Left lobe of liver (tissue), 2 donors: ENCODE results near the gene ZNF524. TPM values are rescaled to one million over a fixed set of nuclear protein-coding genes. Genes with fewer than 3 reads are reported as not detected.
A peak's percentile ranks its signal among the peaks of the same experiment; 100 is the strongest.

Source experiments
- ATAC-seq: fragments of 200-7000 bp; cut with Tn5 transposase; one replicate; pipeline ENCODE4 v1.9.1; 2020; ENCODE audit warnings: mild to moderate bottlenecking, moderate library complexity
- DNase-seq: peaks from one replicate; pipeline ENCODE4 v3.0.0-alpha.2; 2020; ENCODE audit warnings: low spot score
- total RNA-seq: library from RNA; stranded (reverse); gene quantifications from one replicate; pipeline ENCODE4 v1.2.1, GENCODE V29; 2021
- donor health status: DM: no; HTN: no; CAD: no; lungs with moderate emphysema.
- donor health status: DM: no; HTN: yes; CAD: no.

The ZNF524 gene
- total RNA-seq, 1 donor from 2014 or later: 13.2 TPM

DNA sequence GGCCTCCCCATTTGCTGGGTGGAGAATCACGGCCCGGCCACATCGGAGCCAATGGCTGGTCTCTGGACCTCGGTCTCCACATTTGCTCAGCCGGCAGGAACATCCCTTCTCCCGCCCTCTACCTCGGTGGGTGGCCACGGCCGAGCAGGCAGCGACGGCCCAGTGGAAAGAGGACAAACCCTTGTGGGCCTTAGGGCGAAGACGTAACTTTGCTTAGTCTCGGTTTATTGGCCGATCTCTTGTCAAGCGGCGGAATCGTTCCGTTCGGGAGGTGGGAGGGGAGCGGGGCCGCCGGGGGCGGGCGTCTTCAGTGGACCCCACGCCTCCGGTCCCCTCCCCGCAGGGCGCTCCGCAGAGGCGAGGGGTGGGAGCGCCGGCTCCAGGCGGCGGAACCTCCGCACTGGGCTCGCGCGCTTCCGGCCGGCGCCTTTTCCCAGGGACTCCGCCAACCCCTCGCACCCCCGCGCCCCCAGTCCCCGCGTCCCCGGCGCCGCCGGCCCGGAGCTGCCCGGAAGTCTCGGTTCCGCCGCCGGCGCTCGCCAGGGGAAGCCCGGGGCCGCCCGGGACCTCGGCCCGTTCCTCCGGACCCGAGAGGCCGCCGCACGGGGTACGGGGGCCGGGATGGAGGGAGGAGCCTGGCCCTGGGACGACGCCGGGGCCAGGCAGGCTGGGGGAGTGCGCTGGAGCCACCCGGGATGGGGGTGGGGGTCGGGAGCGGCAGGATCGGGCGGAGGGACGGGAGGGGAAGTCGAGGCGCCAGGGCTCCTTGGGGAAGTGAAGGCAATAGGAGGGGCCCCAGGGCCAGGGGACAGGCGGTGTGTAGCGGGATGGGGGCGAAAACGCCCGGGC, 40.7 kb downstream of the ZNF524 start, which contains the start of gene ZNF580:
Gene ZNF580, plus strand, starts transcription at position 426 of the 849 bp plus-strand sequence. CDS start 1,507 bp downstream, outside the sequence.
- ATAC-seq (peak; percentile 73), DNase-seq (peak; percentile 73)

DNA sequence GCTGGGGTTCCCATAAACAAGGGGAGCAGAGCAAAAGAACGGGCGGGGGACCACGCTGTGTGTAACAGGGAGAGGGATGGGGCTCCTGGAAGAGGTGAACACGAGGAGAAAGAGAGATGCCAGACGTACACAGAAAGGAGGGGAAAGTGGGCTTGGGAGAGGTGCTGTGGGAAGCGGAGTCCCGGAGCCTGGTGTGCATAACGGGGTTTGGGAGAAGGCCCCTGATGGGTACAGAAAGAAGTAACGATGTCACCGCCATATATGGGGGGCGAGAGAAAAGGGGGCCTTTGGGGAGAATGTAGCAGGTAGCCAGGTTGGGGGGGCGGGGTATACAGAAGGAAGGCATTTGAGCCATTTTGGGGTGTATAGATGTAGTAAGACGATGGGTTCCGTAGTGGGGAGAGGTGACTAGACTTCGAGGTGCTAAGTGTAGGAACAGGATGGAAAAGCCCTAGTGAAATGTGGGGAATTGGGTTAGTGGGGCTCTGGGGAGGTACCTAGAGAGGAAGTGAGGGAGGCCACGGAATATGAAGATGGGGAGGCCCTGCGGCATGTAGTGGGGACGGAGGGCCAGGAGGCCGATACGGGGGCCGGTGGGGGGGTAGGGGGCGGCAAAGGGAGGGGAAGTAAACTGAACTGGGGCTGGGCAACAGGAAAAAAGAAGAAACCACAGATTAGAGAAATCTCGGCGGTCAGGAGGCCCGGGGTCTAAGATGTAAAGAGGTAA, 41.5 kb downstream of the ZNF524 start:
- DNase-seq (no peak), ATAC-seq (no peak)

DNA sequence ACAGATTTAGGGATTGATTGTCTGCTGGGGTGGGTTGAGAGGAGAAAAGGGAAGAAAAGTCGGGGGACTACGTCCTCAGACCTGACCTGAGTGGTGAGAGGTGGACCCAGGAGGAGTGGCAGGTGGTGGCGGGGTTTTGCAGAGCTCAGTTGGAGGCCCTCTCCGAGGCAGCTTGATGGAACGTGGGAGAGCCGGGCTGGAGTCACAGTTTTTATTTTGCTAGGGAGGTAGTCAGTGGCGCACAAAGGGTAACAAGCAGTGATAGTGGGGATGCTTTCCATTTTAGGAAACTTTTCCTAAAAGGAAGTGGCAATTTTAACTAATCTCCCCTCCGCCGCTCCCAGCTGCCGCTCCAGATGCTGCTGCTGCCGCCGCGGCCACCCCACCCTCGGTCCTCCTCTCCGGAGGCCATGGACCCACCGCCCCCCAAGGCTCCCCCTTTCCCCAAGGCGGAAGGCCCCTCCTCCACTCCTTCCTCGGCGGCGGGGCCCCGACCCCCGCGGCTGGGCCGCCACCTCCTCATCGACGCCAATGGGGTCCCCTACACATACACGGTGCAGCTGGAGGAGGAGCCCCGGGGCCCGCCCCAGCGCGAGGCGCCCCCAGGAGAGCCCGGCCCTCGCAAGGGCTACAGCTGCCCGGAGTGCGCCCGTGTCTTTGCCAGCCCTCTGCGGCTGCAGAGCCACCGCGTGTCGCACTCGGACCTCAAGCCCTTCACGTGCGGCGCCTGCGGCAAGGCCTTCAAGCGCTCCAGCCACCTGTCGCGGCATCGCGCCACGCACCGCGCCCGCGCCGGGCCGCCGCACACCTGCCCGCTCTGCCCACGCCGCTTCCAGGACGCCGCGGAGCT, 42.3 kb downstream of the ZNF524 start:
- ATAC-seq (peak; percentile 3), DNase-seq (no peak)

DNA sequence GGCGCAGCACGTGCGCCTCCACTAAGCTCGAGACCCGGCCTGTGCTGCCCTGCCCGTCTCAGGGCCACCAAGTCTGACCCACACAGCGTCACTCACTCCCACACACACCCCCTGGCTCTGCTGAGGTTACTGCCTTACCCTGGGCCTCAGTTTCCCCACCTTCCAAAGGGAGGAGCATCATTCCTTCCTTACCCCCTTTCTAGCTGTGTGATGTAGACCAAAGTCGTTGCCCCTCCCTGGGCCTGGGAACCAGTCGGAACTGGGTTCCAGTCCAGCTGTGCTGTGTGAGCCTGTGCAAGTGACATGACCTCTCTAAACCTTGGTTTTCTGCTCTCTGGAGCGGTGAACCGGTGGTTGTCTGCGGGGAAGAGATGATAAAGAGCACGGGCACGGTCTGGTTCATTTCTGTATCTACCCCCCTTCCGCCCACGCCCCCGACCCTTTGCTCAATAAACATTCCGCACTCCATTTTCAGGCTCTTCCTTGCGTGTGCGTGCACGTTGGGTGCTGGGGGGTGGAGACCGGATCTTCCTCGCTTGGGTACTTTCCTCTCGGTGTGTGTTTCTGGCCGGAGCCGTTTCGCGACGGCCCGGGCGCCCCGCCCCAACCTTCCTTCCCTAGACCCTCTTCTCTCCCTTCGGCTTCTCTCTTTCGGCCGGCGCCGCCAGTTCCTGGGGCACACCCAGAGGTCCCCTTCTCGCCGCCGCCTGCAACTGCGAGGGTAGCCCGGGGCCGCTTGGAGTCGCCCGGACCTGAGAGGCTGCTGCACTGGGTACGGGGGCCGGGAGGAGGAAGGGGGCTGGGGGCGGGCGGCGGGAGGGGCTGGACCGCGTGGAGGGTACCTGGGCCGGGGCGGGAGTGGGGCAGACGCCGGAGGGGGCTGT, 43.2 kb downstream of the ZNF524 start, which contains the start of gene ZNF581:
Gene ZNF581, plus strand, starts transcription at position 647 of the 884 bp plus-strand sequence. CDS start 923 bp downstream, outside the sequence.
- DNase-seq (peak; percentile 78), ATAC-seq (peak; percentile 56)

DNA sequence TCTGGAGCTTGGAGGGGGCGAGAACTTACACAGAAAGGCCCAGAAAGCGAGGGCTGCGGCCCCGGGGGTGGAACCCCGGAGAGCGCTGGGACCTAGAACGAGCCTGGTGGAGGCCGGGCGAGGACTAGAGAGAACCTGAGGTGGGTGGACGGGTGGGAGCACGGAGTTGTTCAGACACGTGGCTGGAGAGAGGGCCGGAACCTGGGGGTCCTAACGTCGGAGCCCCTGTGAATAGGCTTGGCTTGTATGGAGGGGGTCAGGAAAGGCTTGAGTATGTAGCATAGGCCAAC, 43.7 kb downstream of the ZNF524 start:
- DNase-seq (no peak), ATAC-seq (no peak)

DNA sequence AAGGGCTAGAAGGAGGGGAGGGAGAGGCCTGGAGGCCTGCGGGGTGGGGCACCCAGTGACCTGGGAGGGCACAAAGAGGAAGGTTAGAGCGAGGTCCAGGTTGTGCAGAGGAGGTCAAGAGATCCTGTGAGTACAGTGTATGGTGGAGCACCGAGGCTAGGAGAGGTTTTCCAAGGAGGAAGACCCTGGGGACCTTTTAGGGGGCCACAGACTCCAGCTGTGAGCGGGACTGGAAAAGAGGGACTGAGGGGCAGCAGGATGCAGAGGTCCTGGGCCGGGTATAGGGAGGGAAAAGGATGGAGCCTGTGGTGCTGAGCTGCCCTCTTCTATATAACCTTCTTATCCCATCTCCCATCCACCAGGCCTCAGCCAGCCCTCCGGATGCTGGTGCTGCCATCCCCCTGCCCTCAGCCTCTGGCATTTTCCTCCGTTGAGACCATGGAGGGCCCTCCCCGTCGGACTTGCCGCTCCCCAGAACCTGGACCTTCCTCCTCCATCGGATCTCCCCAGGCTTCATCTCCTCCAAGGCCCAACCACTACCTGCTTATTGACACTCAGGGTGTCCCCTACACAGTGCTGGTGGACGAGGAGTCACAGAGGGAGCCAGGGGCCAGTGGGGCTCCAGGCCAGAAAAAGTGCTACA, 44.2 kb downstream of the ZNF524 start:
- no peak for ATAC-seq
- DNase-seq: no peak

DNA sequence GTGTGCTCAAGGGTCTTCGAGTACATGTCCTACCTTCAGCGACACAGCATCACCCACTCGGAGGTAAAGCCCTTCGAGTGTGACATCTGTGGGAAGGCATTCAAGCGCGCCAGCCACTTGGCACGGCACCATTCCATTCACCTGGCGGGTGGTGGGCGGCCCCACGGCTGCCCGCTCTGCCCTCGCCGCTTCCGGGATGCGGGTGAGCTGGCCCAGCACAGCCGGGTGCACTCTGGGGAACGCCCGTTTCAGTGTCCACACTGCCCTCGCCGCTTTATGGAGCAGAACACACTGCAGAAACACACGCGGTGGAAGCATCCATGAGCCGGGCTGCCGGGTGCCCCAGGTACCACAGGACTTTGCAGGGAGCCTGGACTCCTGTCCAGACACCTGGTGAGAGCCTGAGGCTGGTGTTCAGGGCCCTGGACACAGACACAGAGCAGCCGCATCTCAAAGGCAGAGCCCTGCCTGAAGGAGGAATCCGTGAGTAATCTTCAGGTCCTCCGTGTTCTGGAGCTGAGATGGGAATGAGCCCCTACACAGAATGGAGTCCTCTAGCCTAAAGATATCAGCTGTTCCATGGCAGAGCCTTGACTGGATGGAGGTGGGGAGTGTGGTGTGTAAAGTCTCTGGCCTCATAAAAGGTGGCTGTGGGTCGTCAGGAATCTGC, 44.9 kb downstream of the ZNF524 start:
- DNase-seq: no peak
- no peak for ATAC-seq

DNA sequence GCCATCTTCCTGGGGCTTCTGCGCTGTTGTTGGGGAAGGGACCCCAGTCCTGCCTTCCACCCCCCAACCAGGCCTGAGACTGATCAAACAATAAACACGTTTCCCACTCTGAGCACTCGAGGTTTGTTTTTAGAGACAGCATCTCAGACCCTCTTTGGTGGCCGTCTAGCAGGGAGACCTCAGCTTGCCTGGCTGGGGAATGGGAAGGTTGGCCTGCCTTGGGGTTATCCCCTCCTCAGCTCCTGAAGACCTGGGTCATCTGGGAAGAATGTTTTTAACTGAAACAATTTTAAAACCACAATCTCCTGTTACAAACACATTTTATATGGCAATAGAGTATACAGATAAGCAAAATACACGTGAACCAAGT, 45.4 kb downstream of the ZNF524 start:
- ATAC-seq: no peak
- DNase-seq: no peak

DNA sequence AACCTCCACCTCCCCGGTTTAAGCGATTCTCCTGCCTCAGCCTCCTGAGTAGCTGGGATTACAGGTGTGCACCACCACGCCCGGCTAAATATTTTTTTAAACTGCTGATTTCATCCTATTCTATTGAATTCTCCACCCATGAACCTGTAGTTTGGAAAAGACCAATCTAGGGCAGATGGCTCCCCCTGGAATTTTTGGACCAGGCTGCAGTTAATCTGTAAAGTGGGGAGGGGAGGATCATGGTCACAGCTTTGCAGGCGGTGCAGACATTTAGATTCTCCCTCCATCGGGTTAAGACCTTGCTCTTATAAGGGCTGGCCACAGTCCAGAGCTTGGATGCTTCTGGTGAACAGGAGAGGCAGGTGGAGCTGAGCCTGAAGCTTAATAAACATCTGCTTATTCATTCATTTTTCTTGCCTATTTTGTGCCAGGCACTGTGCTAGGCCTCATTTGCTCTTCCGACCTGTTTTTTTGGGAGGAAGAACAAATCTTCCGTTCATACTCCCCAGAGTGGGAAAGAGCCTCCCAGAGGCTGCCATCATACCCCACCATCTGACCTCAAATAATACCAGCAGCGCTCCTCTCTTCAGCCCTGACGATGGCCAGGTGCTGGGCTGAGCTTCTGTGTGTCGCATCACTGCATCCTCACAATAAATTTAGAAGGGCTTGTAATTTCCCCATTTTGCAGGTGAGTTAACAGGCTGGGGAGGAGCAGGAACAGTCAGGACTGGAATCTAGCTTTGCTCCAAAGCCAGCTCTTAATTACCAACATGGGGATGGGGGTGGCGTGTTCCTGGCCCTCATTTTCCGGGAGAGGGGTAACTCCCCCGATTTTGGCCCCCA, 47.0 kb downstream of the ZNF524 start:
- DNase-seq (no peak), ATAC-seq (no peak)

DNA sequence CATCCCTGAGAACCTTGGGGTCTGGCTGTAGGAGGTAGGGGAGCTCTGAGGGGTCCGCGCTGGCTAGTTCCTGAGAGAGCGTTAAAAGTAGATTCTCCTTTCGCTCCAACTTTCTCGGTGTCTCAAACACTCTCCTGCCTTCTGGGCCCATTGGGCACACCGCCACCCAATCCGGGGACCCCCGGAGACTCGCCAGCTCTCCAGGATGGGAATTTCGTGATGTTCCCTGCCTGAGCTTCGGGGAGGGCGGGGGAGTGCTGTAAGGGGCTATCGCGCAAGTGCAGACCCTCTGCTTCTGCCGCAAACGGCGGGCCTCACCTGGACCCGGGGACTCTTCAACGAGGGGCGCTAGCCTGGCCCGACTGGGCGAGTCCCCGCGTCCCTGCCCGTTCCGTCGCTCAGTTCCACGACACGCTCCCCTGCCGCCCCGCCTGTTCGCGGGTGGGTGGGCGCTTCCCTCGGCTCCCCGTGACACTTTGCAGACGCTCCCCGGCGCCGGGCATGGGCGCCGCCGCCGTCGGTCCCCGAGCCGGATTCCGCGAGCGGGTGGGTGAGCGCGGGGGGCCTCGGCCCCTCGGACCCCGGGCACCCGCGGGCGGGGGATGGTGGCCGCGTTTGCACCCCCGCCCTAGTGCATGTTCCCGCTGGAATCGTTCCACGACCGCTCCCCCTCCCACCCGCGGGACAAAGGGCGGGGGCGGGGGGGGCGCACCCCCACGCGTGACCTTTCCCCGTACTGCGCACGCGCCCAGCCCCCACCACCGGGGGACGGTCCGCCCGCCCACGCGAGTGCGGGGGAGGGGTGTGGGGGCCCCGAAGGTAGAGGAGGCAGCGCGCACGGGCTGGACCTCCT, 47.9 kb downstream of the ZNF524 start, which contains the start of gene CCDC106:
Gene CCDC106, plus strand, starts transcription at position 481 of the 853 bp plus-strand sequence. CDS start 835 bp downstream, outside the sequence.
- ATAC-seq (peak; percentile 76), DNase-seq (peak; percentile 78)

DNA sequence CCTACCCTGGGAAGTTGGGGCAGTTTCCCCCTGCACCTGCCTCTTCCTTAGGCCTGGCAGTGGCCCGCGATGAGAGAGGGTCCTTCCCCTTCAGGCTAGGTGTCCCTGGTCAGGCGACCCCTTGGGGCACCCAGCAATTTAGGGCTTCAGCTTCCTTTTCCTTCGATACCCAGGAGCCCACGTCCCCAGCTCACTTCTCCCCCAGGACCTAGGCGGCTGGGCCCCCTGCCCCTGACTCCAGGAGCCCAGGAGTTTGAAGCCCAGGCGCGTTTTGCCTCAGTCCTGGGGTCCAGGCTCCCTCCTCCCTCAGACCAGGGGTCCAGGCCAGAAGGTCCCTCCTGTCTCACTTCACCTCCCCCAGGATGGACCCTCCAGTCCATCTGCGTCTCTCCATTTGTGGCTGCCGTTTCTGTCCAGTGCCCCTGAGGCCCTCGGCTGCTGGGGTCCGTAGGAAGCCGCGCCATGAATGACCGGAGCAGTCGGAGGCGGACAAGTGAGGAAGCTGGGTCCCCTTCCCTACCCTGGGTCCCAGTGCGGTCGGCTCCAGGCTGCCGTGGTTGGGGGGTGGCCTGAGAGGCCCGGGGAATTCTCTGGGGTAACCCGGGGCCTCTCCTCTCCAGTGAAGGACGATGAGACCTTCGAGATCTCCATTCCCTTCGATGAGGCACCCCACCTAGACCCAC, 48.6 kb downstream of the ZNF524 start:
- ATAC-seq (no peak), DNase-seq (no peak)

DNA sequence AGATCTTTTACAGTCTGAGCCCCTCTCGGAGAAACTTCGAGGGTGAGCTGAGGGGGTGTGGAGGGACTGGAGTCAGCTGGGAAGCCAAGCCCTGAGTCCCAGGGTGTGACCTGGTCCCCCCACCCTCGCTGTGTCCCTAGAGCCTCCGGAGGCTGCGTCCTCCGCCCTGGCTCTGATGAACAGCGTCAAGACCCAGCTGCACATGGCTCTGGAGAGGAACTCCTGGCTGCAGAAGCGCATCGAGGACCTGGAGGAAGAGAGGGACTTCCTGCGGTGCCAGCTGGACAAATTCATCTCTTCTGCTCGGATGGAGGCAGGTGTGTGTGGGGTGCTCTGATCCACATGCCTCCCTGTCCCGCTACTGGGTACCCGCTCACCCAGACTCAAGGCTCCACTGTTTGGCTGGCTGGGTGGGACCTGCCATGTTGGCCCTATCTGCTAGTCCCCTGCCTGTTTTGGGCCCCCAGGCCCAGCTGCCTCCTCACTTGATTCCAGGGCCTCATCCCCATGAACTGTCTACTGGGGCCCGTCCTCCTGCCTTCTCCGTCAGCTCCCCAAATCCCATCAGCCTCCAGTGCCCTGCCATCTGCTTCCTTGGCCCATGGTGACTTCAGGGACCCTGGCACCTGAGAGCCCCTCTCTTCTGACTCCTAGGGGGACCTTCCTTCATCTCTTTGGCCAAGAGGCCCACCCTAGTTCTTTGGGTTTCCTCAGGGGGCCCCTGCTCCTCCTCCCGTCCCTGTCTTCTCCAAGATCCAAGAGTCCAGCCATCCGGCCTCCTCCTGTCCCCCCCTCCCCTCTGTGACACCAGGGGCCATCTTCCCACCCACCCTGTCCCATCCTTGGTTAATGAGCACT, 49.4 kb downstream of the ZNF524 start:
- DNase-seq: no peak

DNA sequence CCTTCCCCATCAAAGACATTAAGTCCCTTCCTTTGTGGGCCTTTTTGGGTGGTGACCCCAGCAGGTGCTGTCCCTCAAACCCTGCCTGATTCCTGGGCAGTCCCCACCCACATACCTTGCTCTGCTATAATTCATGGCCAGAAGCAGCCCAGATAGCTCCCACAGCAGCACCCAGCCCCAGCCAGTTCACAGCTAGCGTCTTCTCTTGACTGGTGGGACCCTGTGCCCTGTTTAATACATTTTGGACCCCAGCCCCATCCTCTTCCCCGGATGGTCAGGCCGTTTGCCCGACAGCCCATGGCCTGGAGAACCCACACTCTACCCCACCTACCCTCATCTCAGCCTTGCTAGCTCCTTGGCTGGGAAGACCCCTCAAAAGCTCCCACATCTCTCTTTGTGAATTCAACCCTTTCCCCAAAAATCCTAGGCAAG, 50.1 kb downstream of the ZNF524 start:
- DNase-seq (no peak), ATAC-seq (no peak)

More for the DNA sequence above, 49.4 kb downstream of the ZNF524 start:
- no peak for ATAC-seq

DNA sequence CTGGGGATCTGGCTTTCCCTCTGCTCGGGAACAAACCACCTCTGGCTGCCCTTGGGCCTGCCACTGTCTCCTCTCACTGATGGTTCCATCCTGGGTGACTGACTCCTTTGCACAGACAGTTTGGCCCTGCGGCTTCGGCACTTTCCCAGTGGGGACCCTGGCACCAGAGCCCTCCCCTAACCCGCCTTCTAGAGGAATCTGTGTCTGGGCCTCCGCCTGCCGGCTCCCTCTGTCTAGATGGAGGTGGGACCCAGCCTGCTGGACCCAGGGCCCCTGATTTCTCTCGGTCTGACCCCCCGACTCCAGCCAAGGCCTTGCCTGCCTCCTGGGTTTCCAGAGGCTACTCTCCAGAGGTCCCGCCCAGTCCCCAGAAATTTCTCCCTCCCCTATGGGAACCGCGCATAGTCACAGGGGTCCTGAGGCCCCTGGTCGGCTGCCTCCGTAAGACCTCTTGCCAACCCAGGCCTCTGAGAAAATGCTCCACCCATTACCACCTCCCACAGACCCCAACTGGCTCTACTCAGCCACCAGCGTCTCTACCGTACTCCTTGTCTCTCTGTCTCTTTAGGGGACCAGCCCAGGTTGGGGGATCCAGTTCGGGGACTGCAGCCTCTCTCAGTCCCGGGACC, 50.6 kb downstream of the ZNF524 start:
- DNase-seq: no peak
- ATAC-seq: no peak

DNA sequence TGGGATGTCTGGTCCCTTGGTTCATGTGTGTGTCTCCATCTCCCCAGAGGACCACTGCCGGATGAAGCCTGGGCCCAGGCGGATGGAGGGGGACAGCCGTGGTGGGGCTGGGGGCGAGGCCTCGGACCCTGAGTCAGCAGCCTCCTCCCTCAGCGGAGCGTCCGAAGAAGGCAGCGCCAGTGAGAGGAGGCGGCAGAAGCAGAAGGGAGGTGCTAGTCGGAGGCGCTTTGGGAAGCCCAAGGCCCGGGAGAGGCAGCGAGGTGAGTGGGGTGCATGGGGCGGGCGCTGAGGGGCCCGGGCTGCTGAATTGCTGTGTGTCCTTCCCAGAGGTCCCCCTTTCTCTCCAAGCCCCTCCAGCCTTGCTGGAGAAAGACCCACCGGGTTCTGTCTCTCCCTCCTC, 51.1 kb downstream of the ZNF524 start:
- no peak for DNase-seq
- no peak for ATAC-seq
